Activated CD4-positive, CD25-positive, alpha-beta regulatory T cell treated with anti-CD3 and anti-CD28 coated beads, Interleukin-2, amount 50 U/mL, for 24 hours (primary cell): Measurements from ENCODE around the gene SLC25A10.

Source experiments
- ATAC-seq, 2 donors: fragments of 150-1000 bp; cut with Tn5 transposase; one replicate each; pipeline ENCODE4 v1.10.0; 2021; ENCODE audit warnings: mild to moderate bottlenecking in 1 of 2, moderate library complexity in 1 of 2

Gene SLC25A10

GRCh38 chr17:81687770-81688541, 24.1 kb upstream of the SLC25A10 start:
- no peak for ATAC-seq

GRCh38 chr17:81688616-81689015, 23.5 kb upstream of the SLC25A10 start:
- ATAC-seq: no peak

GRCh38 chr17:81690066-81690465, 22.0 kb upstream of the SLC25A10 start:
- no peak for ATAC-seq

GRCh38 chr17:81690549-81690948, 21.5 kb upstream of the SLC25A10 start:
- ATAC-seq: no peak

GRCh38 chr17:81691196-81691595, 20.9 kb upstream of the SLC25A10 start:
- ATAC-seq: no peak

- no peak for ATAC-seq
These were observed 20.5 kb upstream of the SLC25A10 start for GRCh38 chr17:81691608-81692007.

GRCh38 chr17:81693509-81694210, 18.4 kb upstream of the SLC25A10 start:
- no peak for ATAC-seq

- ATAC-seq: no peak
These were observed 17.3 kb upstream of the SLC25A10 start for GRCh38 chr17:81694810-81695209.

GRCh38 chr17:81695211-81695610, 16.9 kb upstream of the SLC25A10 start:
- ATAC-seq: no peak

GRCh38 chr17:81695801-81696200, 16.3 kb upstream of the SLC25A10 start:
- ATAC-seq: no peak

GRCh38 chr17:81696218-81696941, 15.7 kb upstream of the SLC25A10 start:
- ATAC-seq: no peak

GRCh38 chr17:81697261-81698044, 14.6 kb upstream of the SLC25A10 start:
- no peak for ATAC-seq

GRCh38 chr17:81700353-81701287, 11.5 kb upstream of the SLC25A10 start:
- ATAC-seq: no peak

- ATAC-seq: no peak
These were observed 10.6 kb upstream of the SLC25A10 start for GRCh38 chr17:81701288-81702071.

GRCh38 chr17:81702934-81703746, 8.9 kb upstream of the SLC25A10 start, which contains the start of gene MRPL12:
Gene MRPL12 (plus strand): TSS chr17:81703367. CDS start chr17:81703502, 135 bp downstream.
- ATAC-seq: peak; percentile 92 to 93

GRCh38 chr17:81703747-81704654, 8.1 kb upstream of the SLC25A10 start:
- ATAC-seq: peak; percentile 2 to 7

- ATAC-seq: no peak
These were observed 6.4 kb upstream of the SLC25A10 start for GRCh38 chr17:81705518-81706231.

- ATAC-seq: no peak
These were observed 5.9 kb upstream of the SLC25A10 start for GRCh38 chr17:81706232-81706611.
